ENCODE results near the gene MAP3K10.
"Not testable (repeated sequence)": the region's sequence is repeated elsewhere in the genome, so short reads cannot be mapped to it uniquely, and the experiment has no call there.

MAP3K10 gene

DNA sequence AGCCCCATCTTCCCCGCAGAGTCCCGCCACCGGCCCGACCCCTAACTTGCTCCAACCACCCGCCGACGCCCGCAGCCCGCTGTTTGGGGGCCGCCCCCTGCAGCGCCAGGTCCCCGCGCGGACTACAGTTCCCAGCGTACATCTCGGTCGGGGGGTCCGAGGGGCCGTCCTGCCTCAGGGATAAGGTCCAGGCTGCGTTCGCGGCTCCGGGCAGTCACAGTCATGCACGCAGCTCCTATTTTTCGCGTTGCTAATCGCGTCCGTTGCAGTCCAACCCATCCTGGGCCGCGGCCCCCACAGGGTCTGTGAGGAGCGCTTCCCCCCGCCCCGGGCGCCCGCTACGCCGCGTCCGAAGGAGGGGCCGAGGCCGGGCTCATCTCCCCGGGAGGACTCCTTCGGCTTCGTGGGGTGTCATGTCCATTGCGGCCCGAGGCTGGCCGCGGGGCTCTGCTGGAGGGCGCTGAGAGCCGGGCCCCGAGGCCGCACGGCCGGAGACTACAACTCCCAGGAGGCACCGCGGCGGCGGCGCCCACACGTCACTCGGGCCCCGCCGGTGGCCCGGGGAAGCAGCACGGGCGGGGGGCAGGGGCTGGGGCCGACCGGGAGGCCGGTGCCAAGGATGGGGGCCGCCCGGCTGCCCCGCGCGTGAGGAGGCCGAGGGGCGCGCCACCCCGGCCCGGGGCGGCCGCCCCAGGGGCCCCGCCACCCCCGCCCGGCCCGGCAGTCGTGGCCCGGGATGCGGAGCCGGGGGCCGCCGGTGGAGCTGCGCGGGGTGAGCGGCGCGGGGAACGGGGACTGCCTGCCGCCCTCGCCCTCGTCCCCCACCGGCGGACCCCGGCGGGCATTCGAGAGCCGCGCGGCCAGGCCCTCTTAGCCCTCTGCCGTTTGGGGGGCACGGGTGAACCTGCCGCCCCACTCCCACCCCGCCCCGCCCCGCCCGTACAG, at the start of gene MAP3K10:
Gene MAP3K10, plus strand, starts transcription at position 536 of the 945 bp plus-strand sequence. CDS start 606 bp downstream, outside the sequence.
- peak; percentile 72 for DNase-seq (ENCODE audit: extremely low spot score, insufficient read length, low read depth)

GRCh38 chr19:40141551-40141950, 49.7 kb upstream of the MAP3K10 start:
- DNase-seq (ENCODE audit: extremely low spot score, insufficient read length, low read depth) (no peak), FAIRE-seq (no peak)

More for the DNA sequence above, at the start of gene MAP3K10:
- peak; percentile 49 for FAIRE-seq

DNA sequence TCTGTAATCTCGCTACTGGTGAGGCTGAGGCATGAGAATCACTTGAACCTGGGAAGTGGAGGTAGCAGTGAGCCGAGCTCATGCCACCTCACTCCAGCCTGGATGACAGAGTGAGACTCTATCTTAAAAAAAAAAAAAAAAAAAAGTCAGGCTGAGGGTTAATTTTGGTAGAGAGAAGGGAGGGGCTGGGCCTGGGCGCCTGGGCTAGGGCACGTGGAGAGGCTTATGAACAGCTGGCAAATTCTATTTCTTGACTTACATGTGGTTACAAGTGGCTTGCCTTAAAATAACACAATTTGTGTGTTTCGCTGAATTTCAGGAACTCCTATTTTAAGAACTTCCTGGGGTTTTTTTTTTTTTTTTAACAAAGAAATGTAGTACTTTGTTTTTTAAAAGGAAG, 47.6 kb upstream of the MAP3K10 start:
- FAIRE-seq = peak; percentile 73
- no peak for DNase-seq (ENCODE audit: extremely low spot score, insufficient read length, low read depth)

DNA sequence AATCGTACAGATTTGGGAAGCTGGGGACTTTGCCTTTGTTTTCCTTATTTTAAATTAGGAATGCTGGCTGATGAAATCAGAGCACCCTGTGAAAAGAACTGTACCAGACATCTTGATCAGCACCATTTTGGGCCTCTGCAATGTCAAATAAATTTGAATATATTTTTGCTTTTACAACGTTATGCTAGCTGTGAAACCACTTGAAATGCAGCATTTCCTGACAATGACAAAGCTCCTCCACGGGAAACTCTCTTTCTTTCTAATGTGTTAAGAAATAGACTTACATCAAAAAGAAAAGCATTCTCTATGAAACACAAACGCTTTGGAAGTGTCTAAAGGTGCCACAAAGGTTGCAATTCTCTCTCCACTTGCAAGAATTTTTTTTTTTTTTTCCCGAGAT, 47.1 kb upstream of the MAP3K10 start:
- peak; percentile 78 for FAIRE-seq
- DNase-seq (ENCODE audit: extremely low spot score, insufficient read length, low read depth) = no peak

DNA sequence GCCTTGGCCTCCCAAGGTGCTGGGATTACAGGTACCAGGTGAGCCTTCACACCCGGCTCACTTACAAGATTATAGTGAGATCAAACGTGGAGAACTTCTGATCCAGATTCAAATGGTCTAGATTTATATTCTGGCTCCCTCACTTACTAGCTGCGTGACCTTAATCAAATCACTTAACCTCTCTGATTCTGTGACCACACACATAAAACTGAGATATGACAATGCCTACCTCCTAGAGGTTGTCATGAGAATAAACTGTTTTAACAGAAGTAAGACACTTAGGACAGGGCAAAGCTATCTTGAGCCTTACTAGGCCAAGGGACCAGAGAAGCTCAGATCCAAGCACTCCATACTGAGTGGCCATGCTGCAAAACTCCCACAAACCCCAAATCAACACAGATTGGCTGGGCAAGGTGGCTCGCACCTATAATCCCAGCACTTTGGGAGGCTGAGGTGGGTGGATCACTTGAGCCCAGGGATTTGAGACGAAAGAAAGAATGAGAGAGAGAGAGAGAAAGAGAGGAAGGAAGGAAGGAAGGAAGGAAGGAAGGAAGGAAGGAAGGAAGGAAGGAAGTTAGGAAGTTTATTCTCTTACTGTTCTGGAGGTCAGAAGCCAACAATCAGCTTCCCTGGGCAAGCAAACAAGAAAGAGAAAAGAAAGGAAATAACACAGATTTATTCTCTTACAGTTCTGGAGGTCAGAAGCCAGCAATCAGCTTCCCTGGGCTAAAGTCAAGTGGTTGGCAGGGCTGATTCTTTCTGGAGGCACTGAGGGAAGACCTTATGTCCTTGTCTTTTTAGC, 46.1 kb upstream of the MAP3K10 start:
- no peak for FAIRE-seq
- DNase-seq (ENCODE audit: extremely low spot score, insufficient read length, low read depth) = no peak

DNA sequence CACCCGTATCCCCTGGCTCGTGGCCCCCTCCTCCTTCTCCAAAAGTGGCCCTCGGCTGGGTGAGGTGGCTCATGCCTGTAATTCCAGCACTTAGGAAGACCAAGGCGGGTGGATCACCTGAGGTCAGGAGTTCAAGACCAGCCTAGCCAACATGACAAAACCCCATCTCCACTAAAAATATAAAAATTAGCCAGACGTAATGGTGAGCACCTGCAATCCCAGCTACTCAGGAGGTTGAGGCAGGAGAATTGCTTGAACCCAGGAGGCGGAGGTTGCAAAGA, 45.5 kb upstream of the MAP3K10 start:
- DNase-seq (ENCODE audit: extremely low spot score, insufficient read length, low read depth); FAIRE-seq: not testable (repeated sequence)

DNA sequence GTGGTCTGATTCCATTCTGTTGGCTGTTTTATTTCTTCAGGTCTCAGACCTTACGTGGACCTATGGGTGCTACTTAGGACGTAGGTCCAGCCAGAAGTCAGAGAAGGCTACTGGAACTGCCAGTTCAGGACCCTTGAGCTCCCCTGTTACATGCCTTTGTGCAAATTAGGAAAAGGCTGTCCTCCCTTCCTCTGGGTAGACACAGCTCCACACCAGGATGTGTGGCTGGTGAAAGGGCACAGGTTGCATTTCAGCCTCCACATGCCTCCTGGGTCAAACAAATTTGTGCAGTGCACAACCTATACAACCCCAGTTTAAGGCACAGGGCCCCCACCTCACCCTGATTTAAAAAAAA, 43.9 kb upstream of the MAP3K10 start:
- DNase-seq (ENCODE audit: extremely low spot score, insufficient read length, low read depth) (no peak), FAIRE-seq (no peak)

- no peak for DNase-seq (ENCODE audit: extremely low spot score, insufficient read length, low read depth)
- FAIRE-seq = no peak
These were observed 43.4 kb upstream of the MAP3K10 start for GRCh38 chr19:40147693-40148347.

DNA sequence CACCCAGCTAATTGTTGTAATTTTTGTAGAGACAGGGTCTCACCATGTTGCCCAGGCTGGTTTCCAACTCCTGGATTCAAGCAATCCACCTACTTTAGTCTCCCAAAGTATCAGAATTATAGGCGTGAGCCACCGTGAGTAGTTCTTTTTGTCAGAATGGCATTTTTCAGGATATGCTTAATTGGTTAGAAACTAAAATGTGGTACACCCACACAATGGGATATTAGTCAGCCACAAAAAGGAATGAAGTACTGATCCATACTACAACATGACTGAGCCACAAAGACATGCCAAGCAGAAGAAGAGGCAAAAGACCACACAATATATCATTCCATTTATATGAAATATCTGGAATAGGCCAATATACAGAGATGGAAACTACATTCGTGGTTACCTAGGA, 41.7 kb upstream of the MAP3K10 start:
- DNase-seq (ENCODE audit: extremely low spot score, insufficient read length, low read depth) (no peak), FAIRE-seq (no peak)

GRCh38 chr19:40150170-40150569, 41.1 kb upstream of the MAP3K10 start:
- no peak for DNase-seq (ENCODE audit: extremely low spot score, insufficient read length, low read depth)
- FAIRE-seq = no peak

- FAIRE-seq = no peak
- no peak for DNase-seq (ENCODE audit: extremely low spot score, insufficient read length, low read depth)
These were observed 37.0 kb upstream of the MAP3K10 start for GRCh38 chr19:40154121-40154680.

GRCh38 chr19:40155749-40156265, 35.4 kb upstream of the MAP3K10 start:
- DNase-seq (ENCODE audit: extremely low spot score, insufficient read length, low read depth) (no peak), FAIRE-seq (peak; percentile 70)

DNA sequence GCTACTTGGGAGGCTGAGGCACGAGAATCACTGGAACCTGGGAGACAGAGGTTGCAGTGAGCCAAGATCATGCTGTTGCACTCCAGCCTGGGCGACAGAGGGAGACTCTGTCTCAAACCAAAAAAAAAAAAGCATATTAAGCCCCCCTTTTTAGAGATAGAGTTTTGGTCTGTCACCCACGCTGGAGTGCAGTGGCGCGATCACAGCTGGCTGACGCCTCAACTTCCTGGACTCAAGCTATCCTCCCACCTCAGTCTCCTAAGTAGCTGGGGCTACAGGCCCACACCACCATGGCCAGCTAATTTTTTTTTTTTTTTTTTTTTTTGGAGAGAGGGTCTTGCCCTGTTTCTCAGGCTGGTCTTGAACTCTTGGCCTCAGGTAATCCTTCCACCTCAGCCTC, 34.2 kb upstream of the MAP3K10 start:
- FAIRE-seq (no peak), DNase-seq (ENCODE audit: extremely low spot score, insufficient read length, low read depth) (no peak)

DNA sequence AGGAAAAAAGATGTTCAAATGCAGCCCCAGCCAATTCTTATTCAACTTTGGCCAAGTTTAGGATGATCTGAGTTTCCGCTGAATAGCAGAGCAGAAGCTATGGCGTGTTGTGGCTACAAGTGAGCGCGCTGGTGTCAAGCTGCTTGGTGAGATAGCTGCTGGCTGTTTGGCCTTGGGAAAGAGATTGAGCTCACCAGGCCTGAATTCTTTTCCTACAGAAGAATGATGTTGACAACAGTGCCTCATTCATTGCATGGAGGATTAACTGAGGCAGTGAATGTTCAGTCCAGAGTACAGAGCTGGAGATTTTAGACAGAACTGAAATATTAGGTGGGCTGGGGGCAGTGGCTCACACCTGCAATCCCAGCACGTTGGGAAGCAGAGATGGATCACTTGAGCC, 31.5 kb upstream of the MAP3K10 start:
- DNase-seq (ENCODE audit: extremely low spot score, insufficient read length, low read depth) = no peak
- FAIRE-seq = no peak

DNA sequence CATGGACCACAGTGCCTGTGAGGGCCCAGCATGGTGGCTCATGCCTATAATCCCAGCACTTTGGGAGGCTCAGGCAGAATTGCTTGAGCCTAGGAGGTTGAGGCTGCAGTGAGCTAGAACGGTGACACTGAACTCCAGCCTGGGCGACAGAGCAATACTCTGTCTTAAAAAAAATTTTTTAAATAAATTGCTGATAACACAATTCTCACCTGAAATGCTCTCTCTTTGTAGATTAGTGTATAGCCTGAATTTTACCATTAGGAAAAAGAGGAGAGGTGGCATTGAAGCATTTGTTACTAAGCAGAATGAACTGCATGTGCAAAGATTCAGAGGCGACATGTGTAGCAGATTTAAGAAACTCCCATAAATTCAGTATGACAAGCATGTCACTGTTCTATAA, 29.1 kb upstream of the MAP3K10 start:
- DNase-seq (ENCODE audit: extremely low spot score, insufficient read length, low read depth) = no peak
- no peak for FAIRE-seq

DNA sequence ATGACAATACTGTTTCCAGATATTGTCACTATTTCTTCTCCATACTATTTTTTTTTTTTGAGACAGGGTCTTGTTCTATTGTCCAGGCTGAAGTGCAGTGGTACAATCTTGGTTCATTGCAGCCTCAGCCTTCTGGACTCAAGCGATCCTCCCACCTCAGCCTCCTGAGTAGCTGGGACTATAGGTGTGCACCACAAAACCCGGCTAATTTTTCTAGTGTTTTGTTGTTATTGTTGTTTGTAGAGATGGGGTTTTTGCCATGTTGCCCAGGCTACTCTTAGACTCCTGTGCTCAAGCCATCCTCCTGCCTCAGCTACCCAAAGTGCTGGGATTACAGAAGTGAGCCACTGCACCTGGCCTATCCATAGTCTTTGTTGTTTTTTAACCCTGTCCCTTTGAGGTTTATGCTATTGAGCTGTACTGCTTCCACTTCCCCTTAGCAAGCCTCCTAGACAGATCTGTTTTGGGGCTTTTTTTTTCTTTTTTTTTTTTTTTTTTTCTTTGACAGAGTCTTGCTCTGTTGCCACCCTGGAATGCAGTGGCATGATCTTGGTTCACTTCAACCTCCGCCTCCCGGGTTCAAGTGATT, 27.6 kb upstream of the MAP3K10 start:
- no peak for DNase-seq (ENCODE audit: extremely low spot score, insufficient read length, low read depth)
- peak; percentile 49 for FAIRE-seq

DNA sequence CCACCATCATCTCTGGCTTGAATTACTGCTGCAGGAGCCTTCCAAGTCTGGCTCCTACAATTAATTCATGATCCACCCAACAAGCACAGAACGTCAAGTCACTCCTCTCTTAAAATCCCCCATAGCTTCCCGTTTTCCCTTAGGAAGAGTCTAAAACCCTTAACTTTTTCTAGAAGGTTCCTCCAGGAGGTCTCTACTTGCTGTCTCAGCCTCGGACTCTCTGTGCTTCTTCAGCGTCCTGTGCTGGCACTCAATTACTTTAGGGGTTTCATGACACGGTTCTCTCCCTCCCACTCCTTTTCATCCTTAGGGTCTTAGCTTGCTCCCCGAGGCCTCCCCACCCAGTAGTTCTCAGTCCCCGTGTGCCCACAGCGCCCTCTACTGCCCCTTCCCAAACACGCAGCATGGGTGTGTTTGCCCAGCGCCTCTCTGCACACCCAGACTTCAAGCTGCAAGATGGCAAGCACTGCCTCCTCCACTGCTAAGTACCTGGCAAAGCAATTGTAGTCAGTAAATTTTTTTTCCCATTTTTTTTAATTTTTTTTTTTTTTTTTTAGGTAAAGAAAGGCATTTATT, 25.8 kb upstream of the MAP3K10 start:
- FAIRE-seq (peak; percentile 59), DNase-seq (ENCODE audit: extremely low spot score, insufficient read length, low read depth) (no peak)

DNA sequence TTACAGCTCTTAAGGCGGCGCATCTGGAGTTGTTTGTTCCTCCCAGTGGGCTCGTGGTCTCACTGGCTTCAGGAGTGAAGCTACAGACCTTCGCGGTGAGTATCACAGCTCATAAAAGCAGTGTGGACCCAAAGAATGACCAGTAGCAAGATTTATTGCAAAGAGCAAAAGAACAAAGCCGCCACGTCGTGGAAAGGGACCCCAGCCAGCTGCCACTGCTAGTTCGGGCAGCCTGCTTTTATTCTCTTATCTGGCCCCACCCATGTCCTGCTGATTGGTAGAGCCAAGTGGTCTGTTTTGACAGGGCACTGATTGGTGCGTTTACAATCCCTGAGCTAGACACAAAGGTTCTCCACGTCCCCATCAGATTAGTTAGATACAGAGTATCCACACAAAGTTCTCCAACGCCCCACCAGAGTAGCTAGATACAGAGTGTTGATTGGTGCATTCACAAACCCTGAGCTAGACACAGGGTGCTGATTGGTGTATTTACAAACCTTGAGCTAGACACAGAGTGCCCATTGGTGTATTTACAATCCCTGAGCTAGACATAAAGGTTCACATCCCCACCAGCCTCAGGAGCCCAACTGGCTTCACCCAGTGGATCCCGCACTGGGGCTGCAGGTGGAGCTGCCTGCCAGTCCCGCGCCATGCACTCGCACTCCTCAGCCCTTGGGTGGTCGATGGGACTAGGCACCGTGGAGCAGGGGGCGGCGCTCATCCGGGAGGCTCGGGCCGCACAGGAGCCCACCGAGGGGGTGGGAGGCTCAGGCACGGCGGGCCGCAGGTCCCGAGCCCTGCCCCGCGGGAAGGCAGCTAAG, 21.5 kb upstream of the MAP3K10 start:
- FAIRE-seq; DNase-seq (ENCODE audit: extremely low spot score, insufficient read length, low read depth): not testable (repeated sequence)

All from GM18507 (cell line).